IPS-20b (cell line): ENCODE results near the gene NDUFAF8.
"Not testable (repeated sequence)": the region's sequence is repeated elsewhere in the genome, so short reads cannot be mapped to it uniquely, and the experiment has no call there.

Experiments
- H3K27ac ChIP-seq: one replicate; pipeline ENCODE4 v1.5.1; 2013; ENCODE audit warnings: low read length
- H3K27me3 ChIP-seq: 2 replicates; pipeline ENCODE4 v1.6.1; 2013; ENCODE audit warnings: mild to moderate bottlenecking, low read length, inconsistent platforms; ENCODE audit not compliant: insufficient read depth
- H3K36me3 ChIP-seq: 2 replicates; pipeline ENCODE4 v1.6.1; 2013; ENCODE audit warnings: low read depth, mild to moderate bottlenecking, inconsistent platforms, low read length, moderate library complexity; ENCODE audit not compliant: insufficient read depth
- H3K4me1 ChIP-seq: 2 replicates; pipeline ENCODE4 v1.6.1; 2013; ENCODE audit warnings: mild to moderate bottlenecking, control low read depth, inconsistent platforms, low read length, moderate library complexity; ENCODE audit not compliant: insufficient read depth
- H3K4me3 ChIP-seq: 2 replicates; pipeline ENCODE4 v1.5.1; 2013; ENCODE audit warnings: mild to moderate bottlenecking, low read length, inconsistent platforms
- H3K9ac ChIP-seq: 2 replicates; pipeline ENCODE4 v1.6.1; 2013; ENCODE audit warnings: low read depth, mild to moderate bottlenecking, inconsistent platforms, low read length, moderate library complexity
- H3K9me3 ChIP-seq: 2 replicates; pipeline ENCODE4 v1.6.1; 2013; ENCODE audit warnings: mild to moderate bottlenecking, low read depth, low read length, inconsistent platforms; ENCODE audit not compliant: insufficient read depth

The NDUFAF8 gene

GRCh38 chr17:81219476-81220180 lies 19.5 kb upstream of the NDUFAF8 start:
- H3K4me1 ChIP-seq = peaks cover 7% of the 10 kb centered on the region; the same call in 1 of the 2 replicates
- peaks cover 9% of the 10 kb centered on the region for H3K27me3 ChIP-seq
- H3K4me3 ChIP-seq = no peak overlapping the region
- H3K9ac ChIP-seq = no peak overlapping the region
- no peak overlapping the region for H3K27ac ChIP-seq
- no peaks in the 10 kb centered on the region for H3K9me3 ChIP-seq
- peaks cover 13% of the 10 kb centered on the region; the same call in 1 of the 2 replicates for H3K36me3 ChIP-seq

GRCh38 chr17:81221371-81221841 lies 17.7 kb upstream of the NDUFAF8 start:
- H3K9me3 ChIP-seq = no peaks in the 10 kb centered on the region
- peaks cover 13% of the 10 kb centered on the region; the same call in 1 of the 2 replicates for H3K36me3 ChIP-seq
- H3K4me3 ChIP-seq = peak overlapping the region; percentile 69
- H3K4me1 ChIP-seq = peaks cover 7% of the 10 kb centered on the region; the same call in 1 of the 2 replicates
- H3K9ac ChIP-seq = no peak overlapping the region
- no peak overlapping the region for H3K27ac ChIP-seq
- H3K27me3 ChIP-seq = peaks cover 9% of the 10 kb centered on the region

- Histone ChIP-seq H3K27ac (no peak overlapping the region), H3K4me3 (peak overlapping the region; percentile 69), H3K36me3 (peaks cover 9% of the 10 kb centered on the region; the same call in 1 of the 2 replicates), H3K27me3 (peaks cover 9% of the 10 kb centered on the region), H3K9me3 (no peaks in the 10 kb centered on the region), H3K4me1 (peaks cover 7% of the 10 kb centered on the region; the same call in 1 of the 2 replicates), H3K9ac (peak overlapping the region; percentile 79; the same call in 1 of the 2 replicates)
Measured at GRCh38 chr17:81221842-81222619, 17.1 kb upstream of the NDUFAF8 start.

- Histone ChIP-seq H3K36me3 (peaks cover 7% of the 10 kb centered on the region; the same call in 1 of the 2 replicates), H3K4me1 (peaks cover 7% of the 10 kb centered on the region; the same call in 1 of the 2 replicates), H3K9me3 (no peaks in the 10 kb centered on the region), H3K9ac (peak overlapping the region; percentile 79; the same call in 1 of the 2 replicates), H3K27me3 (peaks cover 9% of the 10 kb centered on the region), H3K27ac (no peak overlapping the region), H3K4me3 (peak overlapping the region; percentile 69)
Measured at GRCh38 chr17:81222620-81222905, 16.6 kb upstream of the NDUFAF8 start.

GRCh38 chr17:81222906-81223761 lies 16.0 kb upstream of the NDUFAF8 start, which contains the start of gene CEP131:
CEP131 (minus strand) TSS chr17:81222965; CDS start chr17:81220056, 2,909 bp downstream.
- Histone ChIP-seq H3K4me1 (peaks cover 7% of the 10 kb centered on the region; the same call in 1 of the 2 replicates), H3K27me3 (peaks cover 9% of the 10 kb centered on the region), H3K9ac (peak within 1 kb of the TSS; percentile 79; the same call in 1 of the 2 replicates), H3K27ac (no peak within 1 kb of the TSS), H3K9me3 (no peaks in the 10 kb centered on the region), H3K4me3 (peak within 1 kb of the TSS; percentile 73), H3K36me3 (peaks cover 7% of the 10 kb centered on the region; the same call in 1 of the 2 replicates)

- Histone ChIP-seq H3K9ac (peak overlapping the region; percentile 44; the same call in 1 of the 2 replicates), H3K9me3 (no peaks in the 10 kb centered on the region), H3K27me3 (peaks cover 9% of the 10 kb centered on the region), H3K36me3 (peaks cover 7% of the 10 kb centered on the region; the same call in 1 of the 2 replicates), H3K4me1 (peaks cover 7% of the 10 kb centered on the region; the same call in 1 of the 2 replicates), H3K4me3 (peak overlapping the region; percentile 73; the same call in 1 of the 2 replicates), H3K27ac (no peak overlapping the region)
Measured at GRCh38 chr17:81223762-81224130, 15.4 kb upstream of the NDUFAF8 start.

- not testable (repeated sequence) for H3K27me3 ChIP-seq, H3K4me3 ChIP-seq, H3K36me3 ChIP-seq, H3K27ac ChIP-seq, H3K9me3 ChIP-seq, H3K9ac ChIP-seq, H3K4me1 ChIP-seq
Measured at GRCh38 chr17:81227630-81228029, 11.5 kb upstream of the NDUFAF8 start.

GRCh38 chr17:81228420-81228819 lies 10.7 kb upstream of the NDUFAF8 start:
- Histone ChIP-seq H3K4me3 (no peak overlapping the region), H3K4me1 (no peaks in the 10 kb centered on the region), H3K36me3 (peaks cover 6% of the 10 kb centered on the region; the same call in 1 of the 2 replicates), H3K27ac (no peak overlapping the region), H3K9me3 (no peaks in the 10 kb centered on the region), H3K27me3 (peaks cover 9% of the 10 kb centered on the region), H3K9ac (no peak overlapping the region)

GRCh38 chr17:81228834-81229665 lies 10.1 kb upstream of the NDUFAF8 start:
- Histone ChIP-seq H3K9me3 (no peaks in the 10 kb centered on the region), H3K9ac (no peak overlapping the region), H3K27ac (no peak overlapping the region), H3K4me1 (no peaks in the 10 kb centered on the region), H3K36me3 (peaks cover 6% of the 10 kb centered on the region; the same call in 1 of the 2 replicates), H3K27me3 (peaks cover 3% of the 10 kb centered on the region), H3K4me3 (no peak overlapping the region)

GRCh38 chr17:81229666-81229920 lies 9.5 kb upstream of the NDUFAF8 start:
- H3K36me3 ChIP-seq = peaks cover 6% of the 10 kb centered on the region; the same call in 1 of the 2 replicates

More at GRCh38 chr17:81229666-81229920, 9.5 kb upstream of the NDUFAF8 start:
- H3K4me1 ChIP-seq = no peaks in the 10 kb centered on the region
- no peaks in the 10 kb centered on the region for H3K9me3 ChIP-seq
- no peak overlapping the region for H3K27ac ChIP-seq
- no peaks in the 10 kb centered on the region for H3K27me3 ChIP-seq
- H3K4me3 ChIP-seq = no peak overlapping the region
- no peak overlapping the region for H3K9ac ChIP-seq
